ENCODE data around the gene KPNA6. TPM values are rescaled to one million over a fixed set of nuclear protein-coding genes. Genes with fewer than 3 reads are reported as not detected.

KPNA6 gene
- total and polyA plus RNA-seq, 2 experiments from 2014 or later, result 33.8 to 45.7 TPM

- no peaks in the 10 kb centered on the region for H3K4me1 ChIP-seq (ENCODE audit: low read depth)
- no peaks in the 10 kb centered on the region for H3K27me3 ChIP-seq
- TF ChIP-seq CTCF (IDR thresholded peaks at IDR 0.05; ENCODE audit: low read depth, low read length), result no peak
- no peaks in the 10 kb centered on the region for H3K9me3 ChIP-seq (ENCODE audit: low read depth)
- DNase-seq (ENCODE audit: low read depth in 1 of 2, low spot score in 1 of 2), result no peak
- H3K4me3 ChIP-seq, result no peak overlapping the region
- no peaks in the 10 kb centered on the region for H3K36me3 ChIP-seq
- no peak overlapping the region for H3K27ac ChIP-seq
These were observed 100.6 kb downstream of the KPNA6 start for GRCh38 chr1:32208469-32208868.

DNA sequence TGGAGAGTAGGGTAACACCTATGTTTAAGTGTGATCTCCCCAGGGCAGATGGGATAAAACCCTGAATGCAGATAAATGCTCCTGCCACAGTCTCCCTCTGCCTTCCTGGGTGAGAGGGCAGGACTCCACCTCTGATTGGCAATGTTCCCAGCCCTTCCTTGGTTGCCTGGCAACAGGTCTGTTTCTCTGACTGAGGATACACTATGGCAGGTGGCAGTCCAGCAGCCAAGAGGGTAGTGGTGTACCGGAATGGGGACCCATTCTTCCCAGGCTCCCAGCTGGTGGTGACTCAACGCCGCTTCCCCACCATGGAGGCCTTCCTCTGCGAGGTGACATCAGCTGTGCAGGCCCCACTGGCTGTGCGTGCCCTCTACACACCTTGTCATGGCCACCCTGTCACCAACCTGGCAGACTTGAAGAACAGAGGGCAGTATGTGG is 101.1 kb downstream of the KPNA6 start, which contains the start of gene DCDC2B:
DCDC2B (plus strand) TSS at position 199 of the 438 bp plus-strand sequence; CDS start at position 204, 5 bp downstream.
- peak in 1 of 2 donors; percentile 51 for DNase-seq (ENCODE audit: low read depth in 1 of 2, low spot score in 1 of 2)
- Histone ChIP-seq H3K4me1 (ENCODE audit: low read depth) (no peaks in the 10 kb centered on the region), H3K27ac (no peak within 1 kb of the TSS), H3K27me3 (no peaks in the 10 kb centered on the region), H3K4me3 (no peak within 1 kb of the TSS), H3K36me3 (peaks cover 1% of the 10 kb centered on the region), H3K9me3 (ENCODE audit: low read depth) (no peaks in the 10 kb centered on the region)
- no peak for TF ChIP-seq CTCF (IDR thresholded peaks at IDR 0.05; ENCODE audit: low read depth, low read length)

GRCh38 chr1:32215629-32216480 is 108.0 kb downstream of the KPNA6 start:
- H3K4me1 ChIP-seq (ENCODE audit: low read depth), result no peaks in the 10 kb centered on the region
- TF ChIP-seq CTCF (IDR thresholded peaks at IDR 0.05; ENCODE audit: low read depth, low read length), result peak; percentile 85
- H3K4me3 ChIP-seq, result no peak overlapping the region
- no peak overlapping the region for H3K27ac ChIP-seq
- H3K36me3 ChIP-seq, result peaks cover 11% of the 10 kb centered on the region
- peak; percentile 76 to 80 for DNase-seq (ENCODE audit: low read depth in 1 of 2, low spot score in 1 of 2)
- no peaks in the 10 kb centered on the region for H3K9me3 ChIP-seq (ENCODE audit: low read depth)
- no peaks in the 10 kb centered on the region for H3K27me3 ChIP-seq

GRCh38 chr1:32216566-32216965 is 108.7 kb downstream of the KPNA6 start:
- H3K9me3 ChIP-seq (ENCODE audit: low read depth), result no peaks in the 10 kb centered on the region
- peaks cover 6% of the 10 kb centered on the region for H3K4me1 ChIP-seq (ENCODE audit: low read depth)
- H3K36me3 ChIP-seq, result peaks cover 11% of the 10 kb centered on the region
- DNase-seq (ENCODE audit: low read depth in 1 of 2, low spot score in 1 of 2), result no peak
- H3K27ac ChIP-seq, result no peak overlapping the region
- TF ChIP-seq CTCF (IDR thresholded peaks at IDR 0.05; ENCODE audit: low read depth, low read length), result no peak
- H3K27me3 ChIP-seq, result no peaks in the 10 kb centered on the region
- H3K4me3 ChIP-seq, result no peak overlapping the region

DNA sequence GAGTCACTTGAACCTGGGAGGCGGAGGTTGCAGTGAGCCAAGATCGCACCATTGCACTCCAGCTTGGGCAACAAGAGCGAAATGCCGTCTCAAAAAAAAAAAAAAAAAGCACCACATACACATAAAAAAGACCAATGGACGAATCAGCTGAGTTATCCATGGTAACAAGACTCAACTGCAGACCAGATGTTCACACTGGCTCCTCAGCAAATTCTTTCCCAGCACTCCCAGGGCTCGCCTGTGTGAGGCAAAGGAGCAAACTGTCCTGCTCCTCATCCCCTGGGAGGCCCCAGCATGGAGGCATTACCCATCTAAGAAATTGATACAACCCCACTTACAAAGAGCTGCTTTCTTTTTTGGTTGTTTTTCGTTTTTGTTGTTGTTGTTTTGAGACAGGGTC is 111.2 kb downstream of the KPNA6 start:
- no peak for TF ChIP-seq CTCF (IDR thresholded peaks at IDR 0.05; ENCODE audit: low read depth, low read length)
- H3K36me3 ChIP-seq, result peaks cover 9% of the 10 kb centered on the region
- peaks cover 10% of the 10 kb centered on the region for H3K4me1 ChIP-seq (ENCODE audit: low read depth)
- no peak overlapping the region for H3K27ac ChIP-seq
- no peak for DNase-seq (ENCODE audit: low read depth in 1 of 2, low spot score in 1 of 2)
- no peaks in the 10 kb centered on the region for H3K27me3 ChIP-seq
- no peak overlapping the region for H3K4me3 ChIP-seq
- H3K9me3 ChIP-seq (ENCODE audit: low read depth), result no peaks in the 10 kb centered on the region

Measured in cardiac muscle cell (in vitro differentiated cells and primary cell).